ENCODE results near the gene CIPC.

The CIPC gene

GRCh38 chr14:77155083-77155482 is 57.0 kb downstream of the CIPC start:
- no peak for TF ChIP-seq POLR2AphosphoS5 (IDR thresholded peaks at IDR 0.05; ENCODE audit: low read depth)
- no peak for TF ChIP-seq CTCF (IDR thresholded peaks at IDR 0.05; ENCODE audit: insufficient read depth, low read length)
- TF ChIP-seq REST (IDR thresholded peaks at IDR 0.05; ENCODE audit: insufficient replicate concordance, low read depth), result no peak
- TF ChIP-seq GABPA (IDR thresholded peaks at IDR 0.05; ENCODE audit: low read depth), result no peak
- TF ChIP-seq SPI1 (IDR thresholded peaks at IDR 0.05; ENCODE audit: borderline replicate concordance, low read depth), result no peak
- H3K27me3 ChIP-seq (ENCODE audit: insufficient read depth, poor library complexity, severe bottlenecking), result no peaks in the 10 kb centered on the region
- H3K4me3 ChIP-seq (replicated peaks; ENCODE audit: insufficient read depth, low read length), result no peak overlapping the region
- DNase-seq (ENCODE audit: low read depth in 1 of 2, low spot score in 1 of 2), result no peak
- H3K27ac ChIP-seq (replicated peaks), result no peak overlapping the region

GRCh38 chr14:77157740-77158139 is 59.7 kb downstream of the CIPC start:
- Histone ChIP-seq H3K27me3 (ENCODE audit: insufficient read depth, poor library complexity, severe bottlenecking) (no peaks in the 10 kb centered on the region), H3K4me3 (replicated peaks; ENCODE audit: insufficient read depth, low read length) (no peak overlapping the region), H3K27ac (replicated peaks) (no peak overlapping the region)
- DNase-seq (ENCODE audit: low read depth in 1 of 2, low spot score in 1 of 2), result no peak
- TF ChIP-seq GABPA (IDR thresholded peaks at IDR 0.05; ENCODE audit: low read depth), result no peak
- no peak for TF ChIP-seq REST (IDR thresholded peaks at IDR 0.05; ENCODE audit: insufficient replicate concordance, low read depth)
- no peak for TF ChIP-seq POLR2AphosphoS5 (IDR thresholded peaks at IDR 0.05; ENCODE audit: low read depth)
- TF ChIP-seq CTCF (IDR thresholded peaks at IDR 0.05; ENCODE audit: insufficient read depth, low read length), result no peak
- no peak for TF ChIP-seq SPI1 (IDR thresholded peaks at IDR 0.05; ENCODE audit: borderline replicate concordance, low read depth)

- no peak for DNase-seq (ENCODE audit: low read depth in 1 of 2, low spot score in 1 of 2)
- no peak overlapping the region for H3K27ac ChIP-seq (replicated peaks)
- no peaks in the 10 kb centered on the region for H3K27me3 ChIP-seq (ENCODE audit: insufficient read depth, poor library complexity, severe bottlenecking)
- TF ChIP-seq GABPA (IDR thresholded peaks at IDR 0.05; ENCODE audit: low read depth) (no peak), CTCF (IDR thresholded peaks at IDR 0.05; ENCODE audit: insufficient read depth, low read length) (no peak), POLR2AphosphoS5 (IDR thresholded peaks at IDR 0.05; ENCODE audit: low read depth) (no peak), REST (IDR thresholded peaks at IDR 0.05; ENCODE audit: insufficient replicate concordance, low read depth) (no peak), SPI1 (IDR thresholded peaks at IDR 0.05; ENCODE audit: borderline replicate concordance, low read depth) (no peak)
- no peak overlapping the region for H3K4me3 ChIP-seq (replicated peaks; ENCODE audit: insufficient read depth, low read length)
These were observed 60.3 kb downstream of the CIPC start for GRCh38 chr14:77158175-77158881.

All from HL-60 (cell line).